Mesendoderm (in vitro differentiated cells): ENCODE results near the gene OR10A5.

Experiments used
- DNase-seq: peaks from one replicate; pipeline ENCODE4 v3.0.0; 2013
- H2AK5ac ChIP-seq: 2 replicates; pipeline ENCODE4 v1.6.1; 2013; ENCODE audit warnings: low read length, inconsistent platforms
- H2BK120ac ChIP-seq: 2 replicates; pipeline ENCODE4 v1.6.1; 2013; ENCODE audit warnings: low read depth, mild to moderate bottlenecking, low read length, moderate library complexity, mixed read lengths
- H2BK15ac ChIP-seq: replicated peaks from 2 replicates; pipeline ENCODE4 v1.6.1; 2013; ENCODE audit warnings: low read depth, mild to moderate bottlenecking, moderate library complexity
- H2BK5ac ChIP-seq: 2 replicates; pipeline ENCODE4 v1.6.1; 2013; ENCODE audit warnings: low read length, inconsistent platforms
- H3K18ac ChIP-seq: 2 replicates; pipeline ENCODE4 v1.6.1; 2013; ENCODE audit warnings: mild to moderate bottlenecking, low read length, mixed read lengths
- H3K23ac ChIP-seq: one replicate; pipeline ENCODE4 v1.6.1; 2013; ENCODE audit warnings: low read length
- H3K27ac ChIP-seq: 2 replicates; pipeline ENCODE4 v1.5.1; 2013; ENCODE audit warnings: low read depth, mild to moderate bottlenecking, inconsistent platforms, low read length, moderate library complexity
- H3K27me3 ChIP-seq: 2 replicates; pipeline ENCODE4 v1.6.1; 2013; ENCODE audit warnings: low read length, control low read depth, mild to moderate bottlenecking, inconsistent platforms; ENCODE audit not compliant: insufficient read depth, poor library complexity
- H3K36me3 ChIP-seq: 2 replicates; pipeline ENCODE4 v1.6.1; 2013; ENCODE audit warnings: low read length, inconsistent platforms; ENCODE audit not compliant: control insufficient read depth, insufficient read depth
- H3K4ac ChIP-seq: one replicate; pipeline ENCODE4 v1.6.1; 2013; ENCODE audit warnings: low read depth, mild to moderate bottlenecking, low read length, moderate library complexity
- H3K4me1 ChIP-seq: 2 replicates; pipeline ENCODE4 v1.6.1; 2013; ENCODE audit warnings: low read depth, low read length, inconsistent platforms; ENCODE audit not compliant: control insufficient read depth
- H3K4me2 ChIP-seq: 2 replicates; pipeline ENCODE4 v1.6.1; 2013; ENCODE audit warnings: low read length
- H3K4me3 ChIP-seq: 2 replicates; pipeline ENCODE4 v1.5.1; 2013; ENCODE audit warnings: mild to moderate bottlenecking, low read length
- H3K56ac ChIP-seq: one replicate; pipeline ENCODE4 v1.6.1; 2013; ENCODE audit warnings: low read length
- H3K79me1 ChIP-seq: 2 replicates; pipeline ENCODE4 v1.6.1; 2013; ENCODE audit warnings: low read length, inconsistent platforms
- H3K79me2 ChIP-seq: 2 replicates; pipeline ENCODE4 v1.6.1; 2013; ENCODE audit warnings: mild to moderate bottlenecking, low read length; ENCODE audit not compliant: control insufficient read depth, insufficient read depth
- H3K9ac ChIP-seq: 2 replicates; pipeline ENCODE4 v1.6.1; 2013; ENCODE audit warnings: low read length, inconsistent platforms
- H4K5ac ChIP-seq: one replicate; pipeline ENCODE4 v1.6.1; 2013; ENCODE audit warnings: low read length
- H4K8ac ChIP-seq: one replicate; pipeline ENCODE4 v1.6.1; 2013; ENCODE audit warnings: low read depth, mild to moderate bottlenecking, control low read depth, low read length, moderate library complexity
- WGBS: extraction: QIAGEN DNeasy Blood & Tissue Kit; methylation state at CpG from one replicate; pipeline ENCODE4 v1.1.7; 2013; ENCODE audit warnings: low lambda C conversion rate, missing lambda C conversion rate; ENCODE audit not compliant: insufficient coverage; ENCODE audit errors: extremely low coverage; 5-methylcytosine and 5-hydroxymethylcytosine counted together

The OR10A5 gene

GRCh38 chr11:6856871-6857270, 11.4 kb downstream of the OR10A5 start:
- Histone ChIP-seq H3K9ac (no peak overlapping the region), H3K23ac (no peak overlapping the region), H3K18ac (no peak overlapping the region), H3K36me3 (no peaks in the 10 kb centered on the region), H4K5ac (no peak overlapping the region), H3K4me1 (no peaks in the 10 kb centered on the region), H3K27ac (no peak overlapping the region), H3K4me2 (no peak overlapping the region), H3K4me3 (no peak overlapping the region), H2BK120ac (no peak overlapping the region), H3K27me3 (no peaks in the 10 kb centered on the region), H3K4ac (no peak overlapping the region), H2BK5ac (no peak overlapping the region), H4K8ac (no peak overlapping the region), H3K79me2 (no peaks in the 10 kb centered on the region), H2BK15ac (no peak overlapping the region), H3K56ac (no peak overlapping the region), H2AK5ac (no peak overlapping the region), H3K79me1 (no peaks in the 10 kb centered on the region)
- DNase-seq, result no peak
- no CpG with 5 or more reads among the region's 3 CpGs for WGBS

- no peak within 1 kb of the TSS for H3K27ac ChIP-seq
- peak; percentile 13 for DNase-seq
- no peak within 1 kb of the TSS for H2AK5ac ChIP-seq
- no peak within 1 kb of the TSS for H3K4me2 ChIP-seq
- H4K5ac ChIP-seq, result no peak within 1 kb of the TSS
- no peak within 1 kb of the TSS for H3K4ac ChIP-seq
- H3K18ac ChIP-seq, result no peak within 1 kb of the TSS
- no peak within 1 kb of the TSS for H3K23ac ChIP-seq
- H3K9ac ChIP-seq, result no peak within 1 kb of the TSS
- H3K36me3 ChIP-seq, result no peaks in the 10 kb centered on the region
- H2BK5ac ChIP-seq, result no peak within 1 kb of the TSS
- no peaks in the 10 kb centered on the region for H3K4me1 ChIP-seq
- H3K4me3 ChIP-seq, result no peak within 1 kb of the TSS
- H4K8ac ChIP-seq, result no peak within 1 kb of the TSS
- H2BK120ac ChIP-seq, result no peak within 1 kb of the TSS
- no peaks in the 10 kb centered on the region for H3K79me1 ChIP-seq
- H3K27me3 ChIP-seq, result no peaks in the 10 kb centered on the region
- no peak within 1 kb of the TSS for H2BK15ac ChIP-seq
- WGBS, result no CpG with 5 or more reads among the region's 1 CpG
- H3K79me2 ChIP-seq, result no peaks in the 10 kb centered on the region
- no peak within 1 kb of the TSS for H3K56ac ChIP-seq
Measured at GRCh38 chr11:6862961-6863360, 17.5 kb downstream of the OR10A5 start, which contains the start of gene OR10A2. TSS of gene OR10A2 (plus strand) at chr11:6863057. CDS start at chr11:6869755, 6,698 bp downstream.

DNA sequence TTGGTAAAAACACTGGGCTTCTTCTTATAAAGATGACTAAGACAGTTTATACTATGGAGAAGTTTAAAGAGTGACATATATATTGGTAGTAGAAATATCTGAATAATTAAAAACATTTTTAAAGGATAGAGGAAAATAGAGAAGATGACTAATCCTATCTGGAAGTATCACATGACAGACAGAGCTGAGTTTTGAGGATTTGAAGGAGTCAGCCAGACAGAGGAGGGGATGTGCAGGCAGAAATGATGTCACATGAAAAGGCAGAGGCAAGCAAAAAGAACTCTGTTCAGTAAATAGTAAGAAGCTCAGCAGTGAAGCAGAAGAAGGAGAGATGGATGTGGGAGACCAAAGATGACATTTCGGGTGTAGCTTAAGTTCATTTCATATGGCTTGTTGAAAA, 19.0 kb downstream of the OR10A5 start:
- Histone ChIP-seq H3K4me3 (no peak overlapping the region), H3K4me1 (no peaks in the 10 kb centered on the region), H4K8ac (no peak overlapping the region), H3K4ac (no peak overlapping the region), H3K36me3 (no peaks in the 10 kb centered on the region), H3K27ac (no peak overlapping the region), H3K9ac (no peak overlapping the region), H3K27me3 (no peaks in the 10 kb centered on the region), H2BK15ac (no peak overlapping the region), H2BK120ac (no peak overlapping the region), H3K56ac (no peak overlapping the region), H3K79me2 (no peaks in the 10 kb centered on the region), H3K79me1 (no peaks in the 10 kb centered on the region), H2BK5ac (no peak overlapping the region), H3K23ac (no peak overlapping the region), H4K5ac (no peak overlapping the region), H3K18ac (no peak overlapping the region), H2AK5ac (no peak overlapping the region), H3K4me2 (no peak overlapping the region)
- WGBS, result no CpG with 5 or more reads among the region's 1 CpG
- no peak for DNase-seq

DNA sequence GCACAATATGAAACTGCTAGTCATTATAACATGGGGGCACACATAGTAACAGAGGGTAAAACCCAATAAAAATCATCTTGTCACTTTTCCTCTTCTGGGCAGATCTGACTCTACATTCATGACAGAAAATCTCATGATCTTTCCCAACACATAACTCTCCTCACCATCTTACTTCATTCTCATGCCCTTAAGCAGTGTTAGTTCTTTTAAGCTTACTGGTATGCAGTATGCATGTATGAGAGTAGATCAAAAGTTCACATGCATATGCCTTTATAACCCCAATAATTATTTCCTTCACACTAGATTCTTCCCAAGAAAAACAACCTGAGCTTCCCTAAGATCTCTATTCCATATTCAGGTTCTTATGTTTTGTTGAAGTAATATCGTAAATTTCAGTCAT, 25.8 kb downstream of the OR10A5 start:
- H3K79me1 ChIP-seq, result no peaks in the 10 kb centered on the region
- H3K36me3 ChIP-seq, result no peaks in the 10 kb centered on the region
- no peaks in the 10 kb centered on the region for H3K27me3 ChIP-seq
- H4K5ac ChIP-seq, result no peak overlapping the region
- H2BK15ac ChIP-seq, result no peak overlapping the region
- H3K4me2 ChIP-seq, result no peak overlapping the region
- H3K27ac ChIP-seq, result no peak overlapping the region
- H3K23ac ChIP-seq, result no peak overlapping the region
- no peak for DNase-seq
- H2BK5ac ChIP-seq, result no peak overlapping the region
- no peak overlapping the region for H3K56ac ChIP-seq
- no CpG with 5 or more reads among the region's 1 CpG for WGBS
- H3K18ac ChIP-seq, result no peak overlapping the region
- no peak overlapping the region for H3K9ac ChIP-seq
- no peak overlapping the region for H2BK120ac ChIP-seq
- no peaks in the 10 kb centered on the region for H3K4me1 ChIP-seq
- no peak overlapping the region for H3K4me3 ChIP-seq
- no peaks in the 10 kb centered on the region for H3K79me2 ChIP-seq
- H2AK5ac ChIP-seq, result no peak overlapping the region
- H4K8ac ChIP-seq, result no peak overlapping the region
- H3K4ac ChIP-seq, result no peak overlapping the region

DNA sequence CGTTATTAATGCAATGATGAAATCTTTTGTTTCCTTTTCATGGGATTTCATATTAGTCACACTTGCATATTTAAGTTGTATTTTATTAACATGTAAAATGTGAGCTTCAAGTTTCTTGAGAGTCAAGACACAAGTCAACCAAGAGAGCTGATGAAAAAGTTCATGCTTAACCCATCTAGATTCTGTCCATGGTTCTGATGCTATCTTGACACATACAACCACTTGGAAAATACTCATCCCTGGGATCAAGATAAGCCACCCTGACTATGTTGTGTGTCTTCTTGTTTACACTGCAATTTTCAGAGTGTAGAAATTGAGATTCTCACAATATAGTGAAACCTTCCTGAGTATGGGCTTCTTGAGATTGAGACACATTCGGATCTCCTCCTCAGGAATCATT, 30.3 kb downstream of the OR10A5 start:
- Histone ChIP-seq H4K8ac (no peak overlapping the region), H3K4me3 (no peak overlapping the region), H3K4me1 (no peaks in the 10 kb centered on the region), H3K9ac (no peak overlapping the region), H3K4me2 (no peak overlapping the region), H4K5ac (no peak overlapping the region), H3K18ac (no peak overlapping the region), H3K4ac (no peak overlapping the region), H3K36me3 (no peaks in the 10 kb centered on the region), H2AK5ac (no peak overlapping the region), H2BK5ac (no peak overlapping the region), H3K79me1 (no peaks in the 10 kb centered on the region), H2BK120ac (no peak overlapping the region), H3K23ac (no peak overlapping the region), H3K56ac (no peak overlapping the region), H3K27me3 (no peaks in the 10 kb centered on the region), H2BK15ac (no peak overlapping the region), H3K27ac (no peak overlapping the region), H3K79me2 (no peaks in the 10 kb centered on the region)
- no CpG with 5 or more reads among the region's 2 CpGs for WGBS
- DNase-seq, result no peak

- Histone ChIP-seq H3K23ac (no peak within 1 kb of the TSS), H3K4me2 (no peak within 1 kb of the TSS), H2AK5ac (no peak within 1 kb of the TSS), H2BK5ac (no peak within 1 kb of the TSS), H3K27ac (no peak within 1 kb of the TSS), H3K4me3 (no peak within 1 kb of the TSS), H4K8ac (no peak within 1 kb of the TSS), H3K36me3 (no peaks in the 10 kb centered on the region), H3K79me1 (no peaks in the 10 kb centered on the region), H2BK120ac (no peak within 1 kb of the TSS), H3K4me1 (no peaks in the 10 kb centered on the region), H3K18ac (no peak within 1 kb of the TSS), H3K4ac (no peak within 1 kb of the TSS), H3K79me2 (no peaks in the 10 kb centered on the region), H3K27me3 (no peaks in the 10 kb centered on the region), H3K56ac (no peak within 1 kb of the TSS), H4K5ac (no peak within 1 kb of the TSS), H3K9ac (no peak within 1 kb of the TSS), H2BK15ac (no peak within 1 kb of the TSS)
- no peak for DNase-seq
- WGBS, result no CpG with 5 or more reads among the region's 1 CpG
Measured at GRCh38 chr11:6876325-6876724, 30.8 kb downstream of the OR10A5 start, which contains the start of gene OR10A4. TSS of gene OR10A4 (plus strand) at chr11:6876625. CDS start at chr11:6876648, 23 bp downstream.
